ENCODE data around the gene DHRS3. TPM values are rescaled to one million over a fixed set of nuclear protein-coding genes. Genes with fewer than 3 reads are reported as not detected.
"Not testable (repeated sequence)": the region's sequence is repeated elsewhere in the genome, so short reads cannot be mapped to it uniquely, and the experiment has no call there.

The DHRS3 gene
- total RNA-seq, 1 experiment from 2014 or later, result 87.0 TPM

DNA sequence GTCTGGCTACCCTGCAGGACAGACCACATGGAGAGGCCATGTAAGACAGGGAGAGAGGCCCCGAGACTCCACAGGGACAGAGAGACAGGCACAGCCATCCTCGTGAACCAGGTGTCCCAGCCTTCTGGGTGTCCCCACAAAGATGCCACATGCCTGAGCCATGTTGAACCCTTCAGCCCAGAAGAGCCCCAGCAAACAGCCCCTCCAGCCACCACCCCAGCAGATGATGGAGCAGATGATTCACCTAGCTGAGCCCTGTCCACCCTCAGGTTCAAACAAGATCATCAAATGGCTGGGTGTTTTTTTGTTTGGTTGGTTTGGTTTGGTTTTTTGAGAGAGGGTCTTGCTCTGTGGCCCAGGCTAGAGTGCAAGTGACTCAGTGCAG, 78.7 kb downstream of the DHRS3 start:
- H3K4me3 ChIP-seq (replicated peaks in 1 of 2; ENCODE audit: low read depth in 1 of 2, low read length in 2 of 2), result 0 out of 4 replicates have a peak overlapping the region, but pooled peaks of 1 of the 2 experiments have one; percentile 48
- ChIA-PET RAD21 (ENCODE audit: low non-redundant PET in 1 of 2, low total read pairs in 2 of 2, uncharacterized antibody in 2 of 2, unreplicated experiment in 2 of 2) (interaction anchor here (0.7 to 1.1 kb wide), 3 partner anchors 8 to 80 kb away, joined by 3 to 5 read pairs (median 3); no protein-coding TSS in a partner anchor), CTCF (interaction anchor here (1.6 kb wide), 1 partner anchor 10 kb away, joined by 3 read pairs; no protein-coding TSS in a partner anchor), POLR2A (interaction anchor here (0.7 to 1.7 kb wide), 4 partner anchors 10 to 77 kb away, joined by 3 to 7 read pairs (median 3); no protein-coding TSS in a partner anchor)
- no peak overlapping the region; the same call in 1 of the 2 replicates for H3K27ac ChIP-seq (ENCODE audit: low read depth, low read length)
- no peak for TF ChIP-seq SIN3A (IDR thresholded peaks at IDR 0.05; ENCODE audit: low read depth)
- no peak for TF ChIP-seq ATF3 (IDR thresholded peaks at IDR 0.05)
- no peak for TF ChIP-seq RAD21 (IDR thresholded peaks at IDR 0.05; ENCODE audit: low read depth)
- no peak for TF ChIP-seq ZNF274 (IDR thresholded peaks at IDR 0.05; ENCODE audit: low read depth, low read length)
- no peak for TF ChIP-seq YY1 (IDR thresholded peaks at IDR 0.05; ENCODE audit: extremely low read depth, insufficient replicate concordance, low read depth, low read length)
- no peak for TF ChIP-seq ZFX (IDR thresholded peaks at IDR 0.05)
- no peak for TF ChIP-seq ZBTB33 (IDR thresholded peaks at IDR 0.05; ENCODE audit: extremely low read depth, insufficient replicate concordance, low read length)
- no peak for TF ChIP-seq POLR2AphosphoS5 (IDR thresholded peaks at IDR 0.05; ENCODE audit: low read depth, low read length)
- TF ChIP-seq EGR1 (IDR thresholded peaks at IDR 0.05; ENCODE audit: low read depth), result no peak
- intact Hi-C loops (cut with micrococcal nuclease), result loop anchor here (2.0 kb wide), 1 partner anchor 79 kb away; the partner anchor contains the start of gene DHRS3
- H4K20me1 ChIP-seq (ENCODE audit: insufficient read depth), result no peaks in the 10 kb centered on the region
- no peaks in the 10 kb centered on the region for H3K9me2 ChIP-seq (ENCODE audit: insufficient read depth)
- DNase-seq (ENCODE audit: low read depth, low spot score), result no peak
- peak overlapping the region; percentile 80 for H3K4me2 ChIP-seq (ENCODE audit: low read length)
- H3K27me3 ChIP-seq (ENCODE audit: insufficient read depth, low read length), result no peaks in the 10 kb centered on the region
- no peaks in the 10 kb centered on the region for H3K9me3 ChIP-seq (ENCODE audit: control insufficient read depth in 1 of 2, insufficient read depth in 1 of 2, low read depth in 1 of 2, low read length in 2 of 2)
- H3K36me3 ChIP-seq (ENCODE audit: control insufficient read depth in 1 of 2, insufficient read depth in 2 of 2, low read length in 2 of 2), result no peaks in the 10 kb centered on the region
- no peaks in the 10 kb centered on the region for H3K79me2 ChIP-seq (ENCODE audit: insufficient read depth, low read length)
- BruUV-seq (replicated peaks), result TSS peak; percentile 76
- peak overlapping the region; percentile 55; the same call in 1 of the 2 replicates for H3K9ac ChIP-seq (ENCODE audit: low read length)
- no peak for ATAC-seq
- peaks cover 27 to 49% of the 10 kb centered on the region in 2 experiments for H3K4me1 ChIP-seq (ENCODE audit: control insufficient read depth in 1 of 2, insufficient read depth in 2 of 2, low read length in 2 of 2)
- no peak overlapping the region for H2AFZ ChIP-seq (ENCODE audit: low read depth, low read length, poor library complexity, severe bottlenecking)

- H3K9me2 ChIP-seq (ENCODE audit: insufficient read depth); BruUV-seq (replicated peaks); H3K4me3 ChIP-seq (replicated peaks in 1 of 2; ENCODE audit: low read depth in 1 of 2, low read length in 2 of 2); H3K9ac ChIP-seq (ENCODE audit: low read length); H4K20me1 ChIP-seq (ENCODE audit: insufficient read depth); POLR2A ChIA-PET; RAD21 ChIA-PET (ENCODE audit: low non-redundant PET in 1 of 2, low total read pairs in 2 of 2, uncharacterized antibody in 2 of 2, unreplicated experiment in 2 of 2); DNase-seq (ENCODE audit: low read depth, low spot score); ATAC-seq; H3K4me2 ChIP-seq (ENCODE audit: low read length); H2AFZ ChIP-seq (ENCODE audit: low read depth, low read length, poor library complexity, severe bottlenecking); H3K27ac ChIP-seq (ENCODE audit: low read depth, low read length); H3K79me2 ChIP-seq (ENCODE audit: insufficient read depth, low read length); H3K27me3 ChIP-seq (ENCODE audit: insufficient read depth, low read length); H3K36me3 ChIP-seq (ENCODE audit: control insufficient read depth in 1 of 2, insufficient read depth in 2 of 2, low read length in 2 of 2); H3K9me3 ChIP-seq (ENCODE audit: control insufficient read depth in 1 of 2, insufficient read depth in 1 of 2, low read depth in 1 of 2, low read length in 2 of 2): not testable (repeated sequence)
- peaks cover 27 to 49% of the 10 kb centered on the region in 2 experiments for H3K4me1 ChIP-seq (ENCODE audit: control insufficient read depth in 1 of 2, insufficient read depth in 2 of 2, low read length in 2 of 2)
- intact Hi-C loops (cut with micrococcal nuclease), result loop anchor here (2.0 kb wide), 1 partner anchor 80 kb away; the partner anchor contains the start of gene DHRS3
- CTCF ChIA-PET, result interaction anchor here (1.6 kb wide), 1 partner anchor 10 kb away, joined by 3 read pairs; no protein-coding TSS in a partner anchor
These were observed 79.5 kb downstream of the DHRS3 start for GRCh38 chr1:12538536-12538935.

Data from HCT116 (cell line).